ENCODE measurements around the gene DLG2.

Gene DLG2

GRCh38 chr11:83990160-83990733 is 1636.9 kb downstream of the DLG2 start:
- DNase-seq (ENCODE audit: low spot score) = no peak

- DNase-seq (ENCODE audit: low spot score) = no peak
Observed at GRCh38 chr11:83982825-83983224, 1644.3 kb downstream of the DLG2 start.

- no peak for DNase-seq (ENCODE audit: low spot score)
Observed at GRCh38 chr11:83979593-83979992, 1647.6 kb downstream of the DLG2 start.

DNA sequence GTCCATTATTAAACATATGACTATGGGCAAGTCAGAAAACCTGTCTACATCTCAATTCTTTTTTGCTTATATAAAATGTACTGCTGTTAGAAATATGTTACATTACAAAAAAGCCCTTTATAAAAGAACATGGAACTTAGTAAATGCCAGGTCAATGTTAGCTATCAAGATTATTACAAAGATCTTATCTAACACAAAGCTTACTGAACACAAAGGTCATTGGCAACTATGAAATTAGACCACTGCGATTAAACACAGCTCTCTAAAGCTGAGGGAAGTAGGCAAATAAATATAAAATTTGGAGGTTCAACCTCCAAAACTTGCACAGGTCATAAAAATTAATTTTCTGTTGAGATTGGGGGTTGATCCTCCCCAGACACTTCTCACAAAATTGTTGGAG is 1648.2 kb downstream of the DLG2 start:
- no peak for DNase-seq (ENCODE audit: low spot score)

DNA sequence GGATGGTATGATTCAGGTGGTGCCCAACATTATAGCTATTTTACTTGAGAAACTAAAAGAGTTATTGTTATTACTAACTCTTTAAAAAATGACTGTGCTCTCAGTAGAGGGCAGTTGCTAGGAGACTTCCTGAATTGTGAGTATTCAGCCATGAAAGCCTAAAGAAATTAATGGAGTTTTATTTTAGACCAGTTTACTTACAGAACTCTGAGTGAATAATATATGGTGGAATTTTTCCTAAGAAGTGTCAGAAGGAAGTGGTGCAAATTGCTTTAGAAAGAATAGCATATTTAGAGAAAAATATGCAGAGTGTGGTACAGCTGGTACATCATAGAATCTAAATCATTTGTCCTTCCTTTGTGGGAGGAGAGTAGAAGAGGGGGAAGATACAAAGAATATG is 1651.1 kb downstream of the DLG2 start:
- DNase-seq (ENCODE audit: low spot score) = no peak

GRCh38 chr11:83972536-83972935 is 1654.6 kb downstream of the DLG2 start:
- DNase-seq (ENCODE audit: low spot score) = no peak

- no peak for DNase-seq (ENCODE audit: low spot score)
Observed at GRCh38 chr11:83971063-83971462, 1656.1 kb downstream of the DLG2 start.

DNA sequence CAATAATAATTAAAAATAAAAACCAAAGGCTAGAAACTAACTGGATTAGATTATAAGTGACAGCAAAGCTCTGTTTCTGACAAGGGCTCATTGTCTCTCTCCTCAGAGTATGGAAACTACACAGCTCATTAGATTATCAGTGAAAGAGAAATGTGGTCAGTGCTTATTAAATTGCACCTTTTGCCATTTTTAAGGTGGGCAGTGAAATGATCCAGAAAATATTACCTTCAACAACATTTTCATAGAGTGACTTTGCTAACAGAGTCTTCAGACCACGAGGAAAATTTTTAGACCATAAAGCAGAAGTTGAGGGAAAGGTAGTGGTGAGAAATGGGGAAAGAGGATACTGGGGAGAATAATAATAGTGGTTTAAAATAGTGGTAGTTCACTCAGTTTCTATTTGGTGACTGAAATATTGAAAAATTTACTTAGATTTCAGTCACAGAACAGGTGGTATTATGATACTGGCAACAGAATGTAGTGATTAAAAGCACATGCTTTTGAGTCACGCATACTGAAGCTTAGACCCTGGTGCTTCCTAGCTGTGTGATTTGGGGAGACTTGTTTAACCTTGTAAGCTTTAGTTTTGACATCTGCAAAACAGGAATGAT is 1657.0 kb downstream of the DLG2 start:
- no peak for DNase-seq (ENCODE audit: low spot score)

DNA sequence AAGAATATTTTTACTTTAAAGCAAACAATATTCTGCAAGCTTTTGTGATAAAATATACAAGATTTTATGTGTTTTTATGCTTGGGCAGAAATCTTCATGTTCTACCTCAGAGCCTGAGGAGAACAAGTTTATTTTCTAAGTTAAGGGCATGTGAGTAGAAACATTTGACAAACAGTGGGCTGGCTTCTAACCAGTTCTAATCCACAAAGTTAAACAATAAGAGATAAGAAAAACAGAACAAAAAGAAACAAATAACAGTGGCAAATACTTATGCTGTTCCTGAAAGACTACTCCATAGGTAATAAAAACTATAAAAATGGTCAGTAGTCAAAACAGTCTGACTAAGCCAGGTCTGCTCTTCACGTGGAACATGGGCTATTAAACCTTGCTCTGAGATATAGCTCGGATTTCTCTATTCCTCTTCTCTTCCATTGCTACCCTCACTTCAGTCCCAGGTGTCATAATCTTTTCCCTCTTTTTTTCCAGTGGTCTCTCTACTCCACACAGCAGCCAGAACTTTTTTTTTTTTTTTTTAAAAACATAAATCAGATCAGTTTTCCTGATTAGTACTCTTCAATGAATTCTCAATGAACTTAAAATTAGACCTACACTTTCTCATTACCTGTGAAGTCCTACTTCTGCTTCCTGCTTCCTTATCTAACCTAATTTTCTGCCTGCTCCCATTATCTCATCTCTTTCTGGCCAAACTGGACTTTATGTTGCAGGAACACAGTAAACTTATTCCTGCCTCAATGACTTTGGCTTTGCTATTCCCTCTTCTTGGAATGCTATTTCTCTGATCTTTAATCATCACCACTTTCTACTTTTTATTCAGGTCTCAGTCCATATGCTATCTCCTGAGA is 1669.9 kb downstream of the DLG2 start:
- no peak for DNase-seq (ENCODE audit: low spot score)

DNA sequence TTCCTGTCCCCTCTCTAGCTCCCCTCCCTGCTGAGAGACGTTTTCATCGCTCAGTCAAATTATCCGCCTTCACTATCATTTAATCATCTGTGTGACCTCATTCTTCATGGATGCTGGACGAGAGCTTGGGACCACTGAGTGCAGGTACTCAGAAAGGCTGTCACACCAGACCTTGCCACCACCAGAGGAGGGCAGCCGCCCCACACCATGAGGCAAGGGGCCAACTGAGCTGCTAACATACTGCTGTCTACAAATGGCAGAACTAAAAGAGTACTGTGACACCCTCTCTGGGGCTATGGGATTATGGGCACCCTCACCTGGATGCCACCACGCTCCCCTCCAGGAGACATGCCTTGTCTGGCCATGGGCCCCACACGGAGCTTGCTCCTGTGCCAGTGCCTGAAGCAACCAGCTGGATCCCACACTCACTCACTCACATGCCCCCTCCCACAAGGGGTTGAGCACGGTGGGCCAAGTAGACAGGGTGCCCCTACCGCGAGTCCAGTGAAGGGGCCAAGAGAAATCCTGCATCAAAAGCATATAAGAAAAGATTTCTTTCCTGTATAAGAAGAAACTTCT is 1670.9 kb downstream of the DLG2 start:
- DNase-seq (ENCODE audit: low spot score) = no peak

- no peak for DNase-seq (ENCODE audit: low spot score)
Observed at GRCh38 chr11:83954780-83955179, 1672.4 kb downstream of the DLG2 start.

DNA sequence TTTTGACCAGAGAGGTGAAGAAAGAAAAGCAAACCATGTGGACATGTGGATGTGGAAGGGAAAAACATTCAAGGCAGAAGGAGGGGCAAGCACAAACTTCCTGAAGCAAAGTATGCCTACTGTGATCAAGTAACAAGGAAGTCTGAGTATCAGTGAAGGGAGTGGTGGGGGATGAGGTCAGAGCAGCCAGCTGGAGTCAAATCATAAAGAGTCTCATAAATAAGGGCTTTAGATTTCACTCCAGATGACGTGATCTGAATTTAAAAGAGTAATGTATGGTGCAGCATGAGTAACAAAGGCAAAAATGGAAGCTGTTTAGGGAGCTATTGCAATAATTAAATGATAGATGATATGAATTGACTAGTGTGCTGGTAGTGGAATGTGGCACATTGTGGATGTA is 1675.6 kb downstream of the DLG2 start:
- DNase-seq (ENCODE audit: low spot score) = no peak

DNA sequence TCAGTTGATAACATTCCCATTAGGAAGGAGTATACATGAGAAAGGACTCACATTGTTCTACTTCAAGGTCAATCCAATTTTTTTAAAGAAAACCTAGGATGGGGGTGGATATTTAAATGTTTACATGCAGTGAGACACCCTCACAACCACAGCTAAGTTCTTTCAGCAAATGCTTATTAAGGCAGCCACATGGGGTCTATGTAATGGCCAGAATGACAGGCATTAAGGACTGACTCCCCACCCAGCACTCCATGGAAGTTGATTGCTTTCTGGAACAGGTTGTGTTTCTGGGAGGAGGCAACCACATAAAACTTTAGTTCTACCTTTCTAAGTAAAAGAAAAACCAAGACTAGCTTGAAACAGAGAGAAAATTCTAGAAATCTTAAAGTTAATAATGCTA is 1678.9 kb downstream of the DLG2 start:
- no peak for DNase-seq (ENCODE audit: low spot score)

DNA sequence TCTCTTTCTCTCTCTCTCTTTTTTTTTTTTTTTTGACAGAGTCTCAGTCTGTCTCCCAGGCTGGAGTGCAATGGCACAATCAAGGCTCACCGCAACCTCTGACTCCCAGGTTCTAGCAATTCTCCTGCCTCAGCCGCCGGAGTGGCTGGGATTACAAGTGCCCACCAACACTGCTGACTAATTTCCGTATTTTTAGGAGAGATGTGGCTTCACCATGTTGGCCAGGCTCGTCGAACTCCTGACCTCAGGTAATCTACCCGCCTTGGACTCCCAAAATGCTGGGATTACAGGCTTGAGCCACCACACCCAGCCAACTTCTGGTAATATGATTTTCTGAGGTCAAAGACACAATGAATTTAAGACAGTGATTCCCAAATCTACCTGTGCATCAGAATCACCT is 1681.2 kb downstream of the DLG2 start:
- no peak for DNase-seq (ENCODE audit: low spot score)

DNA sequence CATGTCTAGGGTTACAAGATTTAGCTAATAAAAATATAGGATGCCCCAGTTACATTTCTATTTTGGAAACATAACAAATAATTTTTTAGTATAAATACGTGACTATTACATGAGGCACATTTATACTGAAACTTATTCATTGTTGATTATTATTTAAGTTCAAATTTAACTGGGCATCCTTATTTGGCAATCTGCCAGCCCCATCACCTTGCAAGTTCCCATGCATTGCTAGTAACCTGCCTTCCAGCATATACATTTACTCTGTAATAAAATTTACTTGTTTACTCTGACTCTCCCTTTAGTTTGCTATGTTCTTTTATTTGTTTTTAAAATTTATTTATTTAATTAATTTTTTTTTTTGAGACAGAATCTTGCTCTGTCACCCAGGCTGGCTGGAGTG is 1686.1 kb downstream of the DLG2 start:
- DNase-seq (ENCODE audit: low spot score) = no peak

DNA sequence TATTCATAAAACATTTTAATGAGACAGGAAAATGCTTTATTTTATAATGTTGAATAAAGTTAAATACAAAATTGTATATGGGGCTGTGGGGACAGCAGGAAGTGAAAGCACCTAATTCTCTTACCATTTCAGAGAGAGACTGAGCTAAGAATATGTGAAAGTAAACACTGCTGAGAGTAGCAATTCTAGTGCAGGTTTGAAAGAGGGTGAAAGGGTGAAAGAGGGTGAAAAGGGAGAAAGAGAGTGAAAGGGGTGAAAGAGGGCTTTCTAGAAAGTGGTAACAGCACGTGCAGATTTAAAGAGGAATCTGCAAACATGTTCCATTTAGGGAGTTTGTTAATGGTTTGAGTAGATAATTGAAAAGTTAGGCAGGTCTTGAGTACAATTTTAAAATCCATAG is 1689.0 kb downstream of the DLG2 start:
- DNase-seq (ENCODE audit: low spot score) = no peak

GRCh38 chr11:83933008-83933407 is 1694.1 kb downstream of the DLG2 start:
- DNase-seq (ENCODE audit: low spot score) = no peak

DNA sequence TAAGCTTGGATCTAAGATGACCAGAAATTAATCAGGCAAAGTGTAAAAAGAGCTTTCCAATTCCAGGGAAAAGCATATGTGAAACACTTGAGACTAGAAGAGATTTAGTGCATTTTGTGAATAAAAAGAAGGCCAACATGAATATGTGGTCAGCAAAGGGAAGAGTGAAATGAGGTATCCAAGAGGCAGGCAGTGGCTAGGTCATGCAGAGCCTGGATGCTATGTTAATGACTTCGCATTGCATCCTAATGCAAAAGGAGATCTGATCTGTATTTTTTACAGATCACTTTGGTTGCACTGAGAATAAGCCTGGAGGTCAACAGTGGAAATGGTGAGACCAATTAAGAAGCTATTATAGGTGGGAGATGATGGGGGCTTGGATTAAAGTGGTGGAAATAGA is 1699.7 kb downstream of the DLG2 start:
- no peak for DNase-seq (ENCODE audit: low spot score)

DNA sequence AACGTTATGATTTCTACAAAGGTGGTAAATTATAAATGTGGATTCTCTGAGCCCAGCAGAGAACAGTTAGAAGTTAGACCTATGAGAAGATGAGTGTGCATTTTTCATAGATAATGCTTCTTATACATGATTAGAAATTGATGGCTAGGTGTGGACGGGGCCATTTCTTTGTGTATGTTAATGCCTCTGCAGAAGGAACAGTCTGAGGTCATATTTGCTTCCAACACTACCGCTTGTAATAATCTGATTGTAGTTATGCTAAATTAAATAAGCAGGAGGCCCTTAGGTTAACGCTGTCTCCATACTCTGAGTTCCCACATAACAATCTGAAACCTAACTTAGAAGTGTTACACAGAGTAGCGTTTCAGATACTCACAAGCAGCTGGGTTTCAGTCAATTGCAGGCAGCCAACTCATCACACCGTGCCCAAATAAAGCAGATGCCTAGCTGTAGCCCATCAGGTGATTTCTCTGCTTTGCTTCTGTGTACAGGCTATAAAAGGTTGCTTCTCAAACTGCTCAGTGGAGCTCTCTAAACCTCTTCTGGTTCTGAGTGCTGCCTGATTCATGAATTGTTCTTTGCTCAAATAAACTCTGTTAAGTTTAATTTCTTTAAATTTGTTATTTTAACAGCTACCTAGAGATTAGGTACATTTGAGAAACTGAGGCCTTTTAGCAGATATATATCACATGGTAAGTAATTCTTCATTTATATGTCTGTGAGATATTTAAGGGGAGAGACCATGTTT is 1702.2 kb downstream of the DLG2 start:
- DNase-seq (ENCODE audit: low spot score) = no peak

- DNase-seq (ENCODE audit: low spot score) = no peak
Observed at GRCh38 chr11:83923961-83924360, 1703.2 kb downstream of the DLG2 start.

DNA sequence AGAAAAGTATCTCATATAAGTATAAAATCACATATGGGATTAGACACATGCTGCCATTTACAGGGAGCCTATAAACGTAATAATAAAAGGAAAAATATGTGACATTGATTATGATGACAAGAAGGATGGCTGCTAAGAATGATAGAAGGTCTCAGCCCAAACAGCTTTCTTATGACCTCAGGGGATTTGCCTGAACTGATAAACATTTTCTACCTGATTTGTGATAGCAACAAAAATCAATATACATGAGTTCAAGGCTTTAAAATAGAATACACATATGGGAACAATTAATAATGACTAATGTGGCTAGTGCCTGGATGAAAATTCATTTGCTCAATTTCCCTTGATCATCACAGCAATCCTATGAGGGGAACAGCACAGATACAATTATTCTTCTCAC is 1704.2 kb downstream of the DLG2 start:
- no peak for DNase-seq (ENCODE audit: low spot score)

DNA sequence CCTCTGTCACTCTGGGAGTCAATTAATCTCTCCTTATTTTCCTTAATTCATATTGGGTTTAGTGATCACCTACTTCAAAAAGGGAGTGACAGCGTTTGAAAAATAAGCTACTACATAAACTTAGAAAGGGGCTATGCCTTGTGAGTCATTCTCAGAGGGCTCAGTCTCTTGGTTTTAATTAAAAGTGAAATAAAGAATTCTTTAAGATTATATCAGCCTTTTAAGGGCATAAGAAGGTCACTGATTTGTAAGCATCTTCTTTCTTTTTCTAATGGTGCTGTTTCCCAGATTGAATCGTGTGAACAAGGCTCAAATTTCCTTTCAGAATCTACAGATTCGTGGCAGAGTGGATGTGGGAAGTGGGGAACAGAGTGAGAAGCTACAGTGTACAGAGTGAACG is 1704.8 kb downstream of the DLG2 start:
- no peak for DNase-seq (ENCODE audit: low spot score)

All from CD4-positive, alpha-beta T cell treated with Interleukin-2 at 100 ng/mL for 4 hours (primary cell).